Sciatic nerve (tissue), 2 donors: Measurements from ENCODE around the gene AIG1. TPM values are rescaled to one million over a fixed set of nuclear protein-coding genes. Genes with fewer than 3 reads are reported as not detected.
A peak's percentile ranks its signal among the peaks of the same experiment; 100 is the strongest.
"Not testable (repeated sequence)": the region's sequence is repeated elsewhere in the genome, so short reads cannot be mapped to it uniquely, and the experiment has no call there.

Experiments
- ATAC-seq: fragments of 200-7000 bp; cut with Tn5 transposase; one replicate; pipeline ENCODE4 v1.9.1; 2020; ENCODE audit warnings: mild to moderate bottlenecking, moderate library complexity
- DNase-seq: peaks from one replicate; pipeline ENCODE4 v3.0.0-alpha.2; 2020; ENCODE audit warnings: low spot score
- intact Hi-C: fragments of 100-400 bp; cut with DNase I; formaldehyde crosslinking; loops from one replicate; pipeline ENCODE4 v1.14.2; 2022
- total RNA-seq: library from RNA; stranded (reverse); fragmentation: NEBNext Ultra II Directional; extraction: Animal tissue kit (Norgen Biotek cat#: 25700); gene quantifications from one replicate; pipeline ENCODE4 v1.2.1, GENCODE V29; 2021
- donor health status: DM: no; HTN: no; CAD: no.
- donor health status: DM: no; HTN: no; CAD: no.

AIG1 gene
- total RNA-seq, 1 donor from 2014 or later = 22.6 TPM

GRCh38 chr6:143146186-143146851 is 85.6 kb downstream of the AIG1 start:
- no peak for ATAC-seq
- intact Hi-C loops = no loop called here
- no peak for DNase-seq

- DNase-seq (no peak), ATAC-seq (no peak)
- intact Hi-C loops = no loop called here
Observed at GRCh38 chr6:143149771-143150170, 89.1 kb downstream of the AIG1 start.

GRCh38 chr6:143150281-143150680 is 89.6 kb downstream of the AIG1 start:
- intact Hi-C loops = no loop called here

GRCh38 chr6:143151381-143151780 is 90.7 kb downstream of the AIG1 start:
- intact Hi-C loops = no loop called here
- ATAC-seq (no peak), DNase-seq (no peak)

More at GRCh38 chr6:143150281-143150680, 89.6 kb downstream of the AIG1 start:
- no peak for ATAC-seq
- no peak for DNase-seq

GRCh38 chr6:143155681-143156080 is 95.0 kb downstream of the AIG1 start:
- intact Hi-C loops = no loop called here
- DNase-seq = no peak
- peak; percentile 53 for ATAC-seq

- ATAC-seq = no peak
- DNase-seq = no peak
- intact Hi-C loops = no loop called here
Observed at GRCh38 chr6:143157131-143157530, 96.4 kb downstream of the AIG1 start.

GRCh38 chr6:143158113-143158581 is 97.5 kb downstream of the AIG1 start:
- peak; percentile 36 for ATAC-seq
- intact Hi-C loops = no loop called here

GRCh38 chr6:143159001-143159400 is 98.3 kb downstream of the AIG1 start:
- intact Hi-C loops = no loop called here
- DNase-seq (no peak), ATAC-seq (no peak)

More at GRCh38 chr6:143158113-143158581, 97.5 kb downstream of the AIG1 start:
- no peak for DNase-seq

GRCh38 chr6:143160015-143160414 is 99.3 kb downstream of the AIG1 start:
- intact Hi-C loops = no loop called here
- no peak for ATAC-seq

GRCh38 chr6:143160439-143161220 is 99.9 kb downstream of the AIG1 start:
- ATAC-seq = no peak
- intact Hi-C loops = no loop called here
- no peak for DNase-seq

More at GRCh38 chr6:143160015-143160414, 99.3 kb downstream of the AIG1 start:
- no peak for DNase-seq

GRCh38 chr6:143163621-143164020 is 102.9 kb downstream of the AIG1 start:
- DNase-seq (no peak), ATAC-seq (peak; percentile 39)
- intact Hi-C loops = no loop called here

GRCh38 chr6:143164565-143165105 is 103.9 kb downstream of the AIG1 start:
- intact Hi-C loops = no loop called here
- ATAC-seq (peak; percentile 57), DNase-seq (no peak)

GRCh38 chr6:143165315-143165855 is 104.7 kb downstream of the AIG1 start:
- no peak for ATAC-seq
- intact Hi-C loops = no loop called here
- DNase-seq = no peak

GRCh38 chr6:143166247-143166695 is 105.6 kb downstream of the AIG1 start:
- intact Hi-C loops = no loop called here
- ATAC-seq (no peak), DNase-seq (no peak)

GRCh38 chr6:143167224-143167623 is 106.5 kb downstream of the AIG1 start:
- no peak for ATAC-seq
- intact Hi-C loops = no loop called here
- DNase-seq = no peak

GRCh38 chr6:143168396-143168816 is 107.7 kb downstream of the AIG1 start:
- ATAC-seq, DNase-seq, intact Hi-C loops: not testable (repeated sequence)

GRCh38 chr6:143169440-143169839 is 108.8 kb downstream of the AIG1 start:
- no peak for DNase-seq
- intact Hi-C loops = no loop called here
- ATAC-seq = no peak

GRCh38 chr6:143174516-143174915 is 113.8 kb downstream of the AIG1 start:
- DNase-seq = no peak
- intact Hi-C loops = no loop called here
- no peak for ATAC-seq

GRCh38 chr6:143174951-143175350 is 114.3 kb downstream of the AIG1 start:
- DNase-seq (no peak), ATAC-seq (no peak)
- intact Hi-C loops = no loop called here
